Prostate gland (tissue), 2 donors: ENCODE data around the gene CACNA1H. TPM values are rescaled to one million over a fixed set of nuclear protein-coding genes. Genes with fewer than 3 reads are reported as not detected.

Experiments used
- DNase-seq: peaks from one replicate; pipeline ENCODE4 v3.0.0-alpha.2; 2019; ENCODE audit warnings: low spot score
- H3K27ac ChIP-seq, 2 donors: fragments of 200-600 bp; sonication (generic); 2 replicates each; pipeline ENCODE4 v1.5.1; 2017 to 2019
- H3K27me3 ChIP-seq: fragments of 200-600 bp; sonication (generic); replicated peaks from 2 replicates; pipeline ENCODE4 v1.5.1; 2019; ENCODE audit not compliant: insufficient read depth
- H3K36me3 ChIP-seq, 2 donors: fragments of 200-600 bp; sonication (generic); 1 replicate in 1 of 2; 2 replicates in 1 of 2; pipeline versions ENCODE4 v1.5.1 to v1.8.1; 2017 to 2019
- H3K4me1 ChIP-seq: fragments of 200-600 bp; sonication (generic); replicated peaks from 2 replicates; pipeline ENCODE4 v1.5.1; 2019
- H3K4me3 ChIP-seq, 2 donors: fragments of 200-600 bp; sonication (generic); 2 replicates each; pipeline ENCODE4 v1.5.1; 2017 to 2019
- H3K9me3 ChIP-seq: fragments of 200-600 bp; sonication (generic); 2 replicates; pipeline ENCODE4 v1.5.1; 2017
- CTCF ChIP-seq, 4 experiments: fragments of 200-600 bp in 2 of 4; fragments of 450-650 bp in 2 of 4; sonication (generic) in 2 of 4; IDR thresholded peaks; 1 replicate in 3 of 4; 2 replicates in 1 of 4; pipeline ENCODE4 v1.5.1; 2016 to 2019; ENCODE audit warnings: antibody characterized with exemption in 4 of 4, mild to moderate bottlenecking in 2 of 4, moderate library complexity in 2 of 4
- POLR2A ChIP-seq: fragments of 450-650 bp; IDR thresholded peaks from one replicate; pipeline ENCODE4 v1.6.1; 2016; ENCODE audit warnings: antibody characterized with exemption, mild to moderate bottlenecking
- POLR2AphosphoS5 ChIP-seq: sonication (generic); formaldehyde crosslinking; IDR thresholded peaks from one replicate; pipeline ENCODE4 v1.6.1; 2017; ENCODE audit warnings: antibody characterized with exemption
- WGBS: methylation state at CpG from one replicate; pipeline ENCODE4 v1.1.5; 2018; 5-methylcytosine and 5-hydroxymethylcytosine counted together
- intact Hi-C: fragments of 100-400 bp; cut with DNase I; formaldehyde crosslinking; loops from one replicate; pipeline ENCODE4 v1.14.2; 2022
- total RNA-seq, 2 donors: library from RNA; depleted of rRNA; stranded (reverse); fragments of >200 nt; gene quantifications; one replicate each; pipeline ENCODE4 v1.1.0, GENCODE V29; 2016

The CACNA1H gene
- total RNA-seq, 2 donors from 2014 or later = 32.5 to 111 TPM

DNA sequence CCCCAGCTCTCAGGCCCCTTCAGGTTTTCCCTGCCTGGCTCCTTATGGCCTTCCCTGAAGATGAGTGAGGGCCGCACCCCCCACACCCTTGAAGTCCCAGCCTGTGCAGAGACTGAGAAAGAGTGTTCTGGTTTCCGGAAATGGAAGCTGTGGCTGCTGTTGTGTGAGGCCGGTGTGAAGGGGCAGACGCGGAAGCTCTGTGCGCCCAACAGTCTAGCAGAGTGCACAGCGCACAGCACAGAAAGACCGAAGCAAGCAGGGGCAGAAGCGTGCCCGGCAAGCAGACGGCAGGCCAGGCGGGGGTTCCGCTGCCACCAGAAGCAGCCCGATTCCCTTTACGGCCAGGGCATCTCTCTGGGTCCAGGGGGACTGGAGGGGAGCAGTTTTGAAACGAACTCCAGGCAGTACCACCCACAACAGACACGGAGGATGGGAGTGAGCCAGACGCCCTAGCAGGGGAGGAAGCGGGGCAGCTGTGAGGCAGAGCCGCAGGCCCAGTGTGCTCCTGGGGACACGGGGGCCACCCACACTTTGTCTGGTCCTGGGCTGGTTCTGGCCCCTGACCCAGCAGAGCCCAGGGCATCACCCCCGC is 55.4 kb downstream of the CACNA1H start:
- no peak overlapping the region for H3K27ac ChIP-seq
- H3K36me3 ChIP-seq = no peaks in the 10 kb centered on the region
- TF ChIP-seq POLR2A (no peak), CTCF (IDR thresholded peaks at IDR 0.05) (no peak), POLR2AphosphoS5 (no peak)
- 91% methylated on average over 22 of the region's 22 CpGs for WGBS
- no peaks in the 10 kb centered on the region for H3K9me3 ChIP-seq
- DNase-seq = no peak
- H3K4me3 ChIP-seq = no peak overlapping the region
- H3K4me1 ChIP-seq = no peaks in the 10 kb centered on the region
- intact Hi-C loops = no loop called here
- no peaks in the 10 kb centered on the region for H3K27me3 ChIP-seq

DNA sequence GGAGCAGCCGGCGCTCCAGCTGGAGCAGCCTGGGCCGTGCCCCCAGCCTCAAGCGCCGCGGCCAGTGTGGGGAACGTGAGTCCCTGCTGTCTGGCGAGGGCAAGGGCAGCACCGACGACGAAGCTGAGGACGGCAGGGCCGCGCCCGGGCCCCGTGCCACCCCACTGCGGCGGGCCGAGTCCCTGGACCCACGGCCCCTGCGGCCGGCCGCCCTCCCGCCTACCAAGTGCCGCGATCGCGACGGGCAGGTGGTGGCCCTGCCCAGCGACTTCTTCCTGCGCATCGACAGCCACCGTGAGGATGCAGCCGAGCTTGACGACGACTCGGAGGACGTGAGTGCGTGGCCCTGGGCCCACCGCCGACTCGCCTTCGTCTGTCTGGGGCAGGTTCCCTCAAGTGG is 56.2 kb downstream of the CACNA1H start:
- no peak for TF ChIP-seq CTCF (IDR thresholded peaks at IDR 0.05)
- no peak for TF ChIP-seq POLR2A
- no peak for TF ChIP-seq POLR2AphosphoS5
- Histone ChIP-seq H3K27me3 (no peaks in the 10 kb centered on the region), H3K36me3 (no peaks in the 10 kb centered on the region), H3K27ac (no peak overlapping the region), H3K4me3 (no peak overlapping the region), H3K4me1 (no peaks in the 10 kb centered on the region), H3K9me3 (no peaks in the 10 kb centered on the region)
- DNase-seq = no peak
- intact Hi-C loops = no loop called here
- WGBS = 93% methylated on average over 39 of the region's 43 CpGs

DNA sequence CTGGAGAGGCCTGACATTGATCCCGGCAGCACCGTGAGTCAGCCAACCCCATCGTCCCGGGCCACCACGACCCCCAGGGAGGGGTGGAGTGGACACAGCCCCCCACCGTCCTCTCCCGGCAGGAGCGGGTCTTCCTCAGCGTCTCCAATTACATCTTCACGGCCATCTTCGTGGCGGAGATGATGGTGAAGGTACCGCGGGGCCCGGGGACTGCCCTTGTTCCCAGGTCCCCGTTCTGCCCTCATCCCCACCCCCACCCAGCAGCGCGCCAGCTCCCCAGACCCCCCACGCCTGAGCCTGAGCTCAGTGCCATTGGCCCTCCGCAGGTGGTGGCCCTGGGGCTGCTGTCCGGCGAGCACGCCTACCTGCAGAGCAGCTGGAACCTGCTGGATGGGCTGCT is 57.6 kb downstream of the CACNA1H start:
- Histone ChIP-seq H3K27ac (no peak overlapping the region), H3K27me3 (no peaks in the 10 kb centered on the region), H3K9me3 (no peaks in the 10 kb centered on the region), H3K4me1 (no peaks in the 10 kb centered on the region), H3K4me3 (no peak overlapping the region), H3K36me3 (no peaks in the 10 kb centered on the region)
- no peak for DNase-seq
- WGBS = 85% methylated on average over 23 of the region's 23 CpGs
- no peak for TF ChIP-seq POLR2A
- no peak for TF ChIP-seq CTCF (IDR thresholded peaks at IDR 0.05)
- no peak for TF ChIP-seq POLR2AphosphoS5
- intact Hi-C loops = loop anchor here (10.0 kb wide), 1 partner anchor 554 kb away; no protein-coding TSS in a partner anchor

DNA sequence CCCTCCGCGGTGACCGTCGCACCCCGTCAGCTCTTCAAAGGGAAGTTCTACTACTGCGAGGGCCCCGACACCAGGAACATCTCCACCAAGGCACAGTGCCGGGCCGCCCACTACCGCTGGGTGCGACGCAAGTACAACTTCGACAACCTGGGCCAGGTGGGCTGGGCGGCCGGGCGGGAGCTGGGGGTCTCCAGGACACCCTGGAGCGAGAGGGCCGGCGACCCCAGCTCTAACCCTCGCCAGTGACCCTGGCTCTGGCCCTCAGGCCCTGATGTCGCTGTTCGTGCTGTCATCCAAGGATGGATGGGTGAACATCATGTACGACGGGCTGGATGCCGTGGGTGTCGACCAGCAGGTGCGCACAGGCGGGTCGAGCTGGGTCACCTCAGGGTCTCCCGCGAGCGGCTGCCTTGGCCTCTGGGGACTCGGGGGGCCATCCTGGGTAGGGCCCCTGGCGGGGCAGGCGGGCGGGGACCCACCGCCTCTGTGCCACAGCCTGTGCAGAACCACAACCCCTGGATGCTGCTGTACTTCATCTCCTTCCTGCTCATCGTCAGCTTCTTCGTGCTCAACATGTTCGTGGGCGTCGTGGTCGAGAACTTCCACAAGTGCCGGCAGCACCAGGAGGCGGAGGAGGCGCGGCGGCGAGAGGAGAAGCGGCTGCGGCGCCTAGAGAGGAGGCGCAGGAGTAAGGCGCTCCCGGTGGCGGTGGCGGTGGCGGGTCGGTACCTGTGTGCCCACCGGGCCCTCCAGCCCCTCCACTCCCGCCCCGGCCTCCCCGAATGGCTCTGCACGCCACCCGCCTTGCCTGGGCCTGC is 58.8 kb downstream of the CACNA1H start:
- Histone ChIP-seq H3K9me3 (no peaks in the 10 kb centered on the region), H3K27ac (no peak overlapping the region), H3K4me1 (no peaks in the 10 kb centered on the region), H3K4me3 (no peak overlapping the region), H3K27me3 (no peaks in the 10 kb centered on the region), H3K36me3 (no peaks in the 10 kb centered on the region)
- intact Hi-C loops = loop anchor here (10.0 kb wide), 1 partner anchor 553 kb away; no protein-coding TSS in a partner anchor
- no peak for TF ChIP-seq CTCF (IDR thresholded peaks at IDR 0.05)
- TF ChIP-seq POLR2A = no peak
- TF ChIP-seq POLR2AphosphoS5 = no peak
- no peak for DNase-seq
- WGBS = 94% methylated on average over 56 of the region's 65 CpGs
